Glomerular endothelial cell (primary cell): Measurements from ENCODE around the gene RGL2. TPM values are rescaled to one million over a fixed set of nuclear protein-coding genes. Genes with fewer than 3 reads are reported as not detected.

Experiments used
- DNase-seq: peaks from one replicate; pipeline ENCODE4 v3.0.0-alpha.2; 2011; ENCODE audit warnings: low read depth, low spot score; ENCODE audit errors: extremely low read depth
- total RNA-seq: library from RNA; depleted of rRNA; stranded (reverse); fragments of >200 nt; gene quantifications from 2 replicates; pipeline ENCODE4 v1.2.3, GENCODE V29; 2015

The RGL2 gene
- total RNA-seq, 1 donor from 2014 or later = 65.5 TPM

DNA sequence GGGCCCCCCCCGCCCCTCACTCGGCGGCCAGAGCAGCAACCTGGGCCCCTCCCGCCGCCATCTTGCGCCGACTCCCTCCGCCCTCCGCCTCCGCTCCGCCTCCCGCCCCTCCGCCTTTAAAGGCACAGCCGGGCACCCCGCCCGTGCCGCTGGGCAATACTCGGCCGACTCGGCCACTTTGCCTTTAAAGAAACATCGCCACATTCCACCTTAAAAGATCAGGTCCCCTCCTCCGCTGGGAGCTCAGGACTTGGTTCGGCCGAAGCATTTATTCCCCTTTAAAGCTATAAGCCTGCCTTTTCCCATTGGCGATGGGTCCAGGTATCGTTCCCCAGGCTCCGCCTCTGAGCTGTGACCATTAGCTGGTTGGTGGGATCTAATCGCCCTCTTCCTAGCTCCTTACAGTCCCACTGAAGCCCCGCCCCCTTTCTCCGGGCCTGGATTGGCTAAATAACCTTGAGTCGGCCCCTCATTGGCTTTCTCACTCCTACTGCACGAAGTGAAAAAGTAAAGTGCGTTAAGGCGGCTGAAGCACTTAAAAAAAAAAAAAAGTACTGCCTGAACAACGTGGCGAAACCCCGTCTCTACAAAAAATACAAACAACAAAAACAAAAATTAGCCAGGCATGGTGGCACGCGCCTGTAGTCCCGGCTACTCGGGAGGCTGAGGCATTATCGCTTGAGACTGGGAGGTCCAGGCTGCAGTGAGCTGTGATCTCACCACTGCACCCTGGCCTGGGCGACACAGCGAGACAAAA lies 19.1 kb upstream of the RGL2 start, which contains the start of gene ZBTB22:
Gene ZBTB22 (minus strand): TSS at position 76 of the 757 bp plus-strand sequence. CDS start 828 bp downstream, outside the sequence.
- DNase-seq = peak; percentile 99

GRCh38 chr6:33317419-33317668 lies 18.6 kb upstream of the RGL2 start:
- DNase-seq = no peak

DNA sequence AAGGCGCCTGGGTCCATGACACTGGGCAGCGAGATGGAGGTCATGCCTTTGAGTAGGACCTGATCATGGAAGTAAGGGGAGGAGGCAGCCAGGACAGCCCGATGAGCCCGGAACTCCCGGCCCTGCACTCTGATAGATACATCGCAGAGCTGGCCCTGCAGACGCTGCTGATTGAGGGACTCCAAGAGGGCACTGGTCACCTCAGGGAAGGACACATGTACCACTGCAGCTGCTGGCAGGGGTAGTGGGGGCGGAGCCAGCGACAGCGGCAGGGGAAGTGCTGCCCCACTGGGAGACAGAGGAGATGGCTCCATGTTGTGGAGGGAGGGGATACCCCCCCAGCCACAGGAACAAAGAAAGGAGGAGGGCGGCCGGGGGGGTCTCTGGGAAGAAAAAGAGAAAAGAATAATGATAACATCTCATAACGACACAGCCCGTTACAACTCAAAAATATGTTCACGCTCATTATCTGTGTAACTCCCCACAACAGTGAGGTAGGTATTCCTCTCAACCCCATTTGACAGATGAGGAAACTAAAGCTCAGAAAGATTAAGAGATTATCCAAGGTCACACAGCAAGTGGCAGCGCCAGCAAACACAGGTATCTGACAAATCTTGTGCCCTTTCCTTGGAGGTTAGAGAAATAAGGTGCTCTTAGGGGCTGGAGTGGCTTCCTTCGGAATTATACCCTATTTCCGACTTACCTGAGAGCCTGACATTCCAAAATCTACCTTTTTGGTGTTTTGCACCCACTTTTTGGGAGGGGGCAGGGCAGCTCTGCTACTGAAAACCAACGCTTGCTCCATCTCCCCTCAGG lies 18.1 kb upstream of the RGL2 start:
- DNase-seq = no peak

- DNase-seq = no peak
Observed at GRCh38 chr6:33315793-33316602, 17.3 kb upstream of the RGL2 start.

GRCh38 chr6:33314943-33315792 lies 16.4 kb upstream of the RGL2 start:
- DNase-seq = no peak

- no peak for DNase-seq
Observed at GRCh38 chr6:33314515-33314942, 15.8 kb upstream of the RGL2 start.

DNA sequence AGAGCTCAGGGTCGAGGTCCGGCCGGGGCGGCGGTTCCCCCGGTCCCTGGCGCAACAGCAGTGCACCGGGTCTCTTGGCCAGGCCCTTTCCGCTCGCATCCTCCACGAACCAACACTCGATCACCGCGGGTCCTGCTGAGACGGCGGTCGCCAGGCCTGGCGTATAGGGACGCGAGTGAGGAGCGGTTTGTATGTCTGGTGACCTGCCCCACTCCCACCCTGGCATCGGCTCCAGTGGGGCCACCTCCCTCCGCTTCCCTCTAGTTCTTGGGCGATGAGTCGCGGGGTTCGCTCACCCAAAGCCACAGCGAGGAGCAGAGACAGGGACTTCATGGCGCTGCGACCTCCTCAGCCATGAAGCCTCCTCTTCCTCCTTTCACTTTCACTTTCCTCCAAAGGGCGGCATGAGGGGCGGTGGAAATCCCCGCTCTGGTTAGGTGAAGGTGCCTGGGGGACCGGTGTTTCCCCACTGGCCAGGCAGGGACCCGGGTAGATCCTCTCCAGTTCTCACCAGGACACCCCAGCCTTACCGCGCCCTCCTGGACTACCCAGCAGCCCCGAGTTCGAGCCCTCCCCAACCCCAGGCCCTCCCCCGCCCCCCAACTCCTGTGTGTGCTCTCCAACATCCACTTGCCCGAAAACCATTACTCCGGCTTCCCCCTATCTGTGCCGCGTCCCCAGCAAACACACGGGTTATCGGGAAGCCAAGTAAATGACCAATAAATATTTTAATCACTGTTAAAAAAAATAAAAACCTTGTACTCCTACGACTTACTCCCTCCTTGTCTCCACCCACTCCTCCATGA lies 15.2 kb upstream of the RGL2 start, which contains the start of gene TAPBP:
Gene TAPBP (minus strand): TSS at position 370 of the 806 bp plus-strand sequence. CDS start 37 bp downstream, at position 333.
- no peak for DNase-seq

GRCh38 chr6:33313105-33313708 lies 14.5 kb upstream of the RGL2 start:
- DNase-seq = no peak

- no peak for DNase-seq
Observed at GRCh38 chr6:33312361-33313104, 13.8 kb upstream of the RGL2 start.

DNA sequence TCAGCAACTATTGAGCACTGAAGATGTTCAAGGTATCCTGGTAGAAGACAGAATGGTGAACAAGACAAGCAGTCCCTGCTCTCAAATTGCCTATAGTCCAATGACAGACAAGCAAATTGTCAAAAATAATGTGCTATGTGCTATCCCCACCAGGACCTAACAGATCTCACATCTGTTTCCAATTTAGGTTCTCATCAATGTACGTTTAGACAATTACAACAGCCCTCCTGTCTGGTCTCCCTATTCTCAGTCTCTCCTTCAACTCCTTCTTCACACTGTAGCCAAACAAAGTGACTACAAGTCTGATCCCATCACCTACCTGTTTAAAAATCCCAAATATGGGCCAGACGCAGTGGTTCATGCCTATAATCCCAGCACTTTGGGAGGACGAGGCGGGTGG lies 7.6 kb upstream of the RGL2 start:
- no peak for DNase-seq

DNA sequence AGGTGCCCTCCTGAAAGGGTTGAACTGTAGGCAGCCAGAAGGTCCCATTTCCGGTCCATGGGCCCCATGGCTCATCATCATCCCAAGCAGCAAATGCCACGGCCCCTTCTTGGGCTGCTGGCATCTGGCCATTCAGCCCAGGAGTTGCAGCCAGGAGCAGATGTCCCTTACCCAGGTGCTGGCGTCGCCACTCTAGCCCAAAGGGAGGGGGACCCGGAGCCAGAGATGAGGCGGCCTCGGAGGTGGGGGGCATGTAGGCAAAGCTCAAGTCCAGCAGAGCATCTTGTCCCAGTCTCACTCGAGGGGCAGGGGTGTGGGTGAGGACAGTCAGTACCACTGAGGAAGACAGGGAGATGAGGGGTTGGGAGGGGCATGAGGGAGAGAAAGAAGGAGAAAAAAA lies 6.3 kb upstream of the RGL2 start:
- no peak for DNase-seq

- DNase-seq = no peak
Observed at GRCh38 chr6:33304216-33304615, 5.5 kb upstream of the RGL2 start.

DNA sequence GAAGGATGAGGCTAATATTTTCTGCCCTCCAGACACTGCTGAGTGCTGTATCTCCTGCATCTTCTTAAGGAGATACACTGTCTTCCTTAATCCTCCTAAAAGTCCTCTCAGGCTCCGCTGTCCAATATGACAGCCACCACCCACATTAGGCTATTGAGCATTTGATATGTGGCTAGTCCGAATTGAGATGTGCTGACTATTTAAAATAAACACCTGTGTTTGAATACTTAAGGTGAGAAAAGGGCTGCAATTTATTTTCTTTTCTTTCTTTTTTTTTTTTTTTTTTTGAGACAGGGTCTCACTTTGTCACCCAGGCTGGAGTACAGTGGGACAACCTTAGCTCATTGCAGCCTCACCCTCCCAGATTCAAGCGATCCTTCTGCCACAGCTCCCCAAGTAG lies 3.1 kb upstream of the RGL2 start:
- no peak for DNase-seq

GRCh38 chr6:33299237-33299944 lies 649 bp upstream of the RGL2 start:
- peak; percentile 55 for DNase-seq

GRCh38 chr6:33297956-33298772 lies 578 bp downstream of the RGL2 start:
- no peak for DNase-seq

DNA sequence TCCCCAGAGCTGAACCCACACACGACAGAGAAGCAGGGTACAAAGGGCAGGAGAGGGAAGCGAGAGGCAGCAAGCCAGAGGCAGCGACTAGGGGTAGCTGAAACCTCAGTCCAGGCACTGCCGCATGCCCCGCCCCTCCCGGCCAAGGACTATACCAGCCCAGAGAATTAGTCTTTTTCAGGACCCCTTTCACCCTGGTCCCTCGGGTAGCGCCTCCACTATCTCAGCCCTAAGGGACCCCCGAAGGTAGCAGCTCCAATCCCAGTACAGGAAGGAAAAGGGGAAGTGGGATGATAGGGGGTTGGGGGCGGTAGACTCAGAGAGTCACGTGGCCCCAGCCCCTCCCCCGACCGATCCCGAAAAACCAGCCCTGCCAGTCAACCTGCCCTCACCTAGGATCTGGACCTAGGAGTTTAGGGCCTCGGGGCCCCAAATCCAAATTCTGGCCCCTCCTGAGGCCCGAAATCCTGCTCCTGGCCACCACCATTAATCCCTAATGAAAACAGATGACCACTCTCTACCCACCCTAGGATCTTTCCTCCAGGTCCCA lies 1.3 kb downstream of the RGL2 start:
- no peak for DNase-seq
